LHCN-M2 (cell line): ENCODE measurements around the gene GPR55. TPM values are rescaled to one million over a fixed set of nuclear protein-coding genes. Genes with fewer than 3 reads are reported as not detected.

ENCODE experiments used
- DNase-seq: peaks from one replicate; pipeline ENCODE4 v3.0.0-alpha.2; 2012; ENCODE audit warnings: low read depth
- total RNA-seq: library from RNA; depleted of rRNA; stranded (reverse); fragments of >200 nt; gene quantifications from 2 replicates; pipeline ENCODE4 v1.2.3, GENCODE V29; 2014

GPR55 gene
- total RNA-seq, 1 experiment from 2014 or later = not detected

- DNase-seq = no peak
These were observed 9.4 kb upstream of the GPR55 start for GRCh38 chr2:230934231-230935129.

GRCh38 chr2:230933521-230934180 lies 8.6 kb upstream of the GPR55 start:
- no peak for DNase-seq

GRCh38 chr2:230932556-230933511 lies 7.8 kb upstream of the GPR55 start:
- peak; percentile 41 for DNase-seq

GRCh38 chr2:230931556-230932231 lies 6.7 kb upstream of the GPR55 start:
- DNase-seq = no peak

- no peak for DNase-seq
These were observed 6.0 kb upstream of the GPR55 start for GRCh38 chr2:230930928-230931555.

- no peak for DNase-seq
These were observed 5.2 kb upstream of the GPR55 start for GRCh38 chr2:230930149-230930780.

- no peak for DNase-seq
These were observed 4.5 kb upstream of the GPR55 start for GRCh38 chr2:230929381-230930148.

- no peak for DNase-seq
These were observed 3.8 kb upstream of the GPR55 start for GRCh38 chr2:230928701-230929380.

GRCh38 chr2:230927711-230928341 lies 2.8 kb upstream of the GPR55 start:
- no peak for DNase-seq

GRCh38 chr2:230925879-230926765 lies 1.1 kb upstream of the GPR55 start:
- no peak for DNase-seq

GRCh38 chr2:230925443-230925878 lies 419 bp upstream of the GPR55 start:
- no peak for DNase-seq

GRCh38 chr2:230924092-230924469 lies 961 bp downstream of the GPR55 start:
- DNase-seq = no peak

- no peak for DNase-seq
These were observed 1.9 kb downstream of the GPR55 start for GRCh38 chr2:230922951-230923717.

GRCh38 chr2:230921806-230922595 lies 3.0 kb downstream of the GPR55 start:
- DNase-seq = no peak

GRCh38 chr2:230920167-230920566 lies 4.9 kb downstream of the GPR55 start:
- DNase-seq = no peak

- DNase-seq = no peak
These were observed 5.4 kb downstream of the GPR55 start for GRCh38 chr2:230919681-230920080.
